GM19372 (cell line): Measurements from ENCODE around the gene ASIP.
"Not testable (repeated sequence)": the region's sequence is repeated elsewhere in the genome, so short reads cannot be mapped to it uniquely, and the experiment has no call there.

Experiments used
- ATAC-seq: cut with Tn5 transposase; IDR thresholded peaks from one replicate; pipeline ENCODE4 v1.9.1; 2021; ENCODE audit warnings: mild to moderate bottlenecking, low read depth, moderate library complexity; ENCODE audit not compliant: unreplicated experiment

ASIP gene

DNA sequence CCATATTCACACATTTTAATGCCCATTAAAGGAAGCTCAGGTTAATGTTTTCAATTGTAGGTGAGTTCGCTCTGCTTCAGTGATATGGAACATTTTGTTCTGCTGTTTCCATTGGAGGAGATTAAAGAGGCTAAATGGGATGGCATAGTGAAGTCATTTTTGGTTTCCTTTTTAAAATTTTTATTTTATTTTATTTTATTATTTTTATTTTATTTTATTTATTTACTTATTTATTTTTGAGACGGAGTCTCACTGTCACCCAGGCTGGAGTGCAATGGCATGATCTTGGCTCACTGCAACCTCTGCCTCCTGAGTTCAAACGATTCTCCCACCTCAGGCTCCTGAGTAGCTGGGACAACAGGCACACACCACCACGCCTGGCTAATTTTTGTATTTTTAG is 792 bp downstream of the ASIP start:
- not testable (repeated sequence) for ATAC-seq

DNA sequence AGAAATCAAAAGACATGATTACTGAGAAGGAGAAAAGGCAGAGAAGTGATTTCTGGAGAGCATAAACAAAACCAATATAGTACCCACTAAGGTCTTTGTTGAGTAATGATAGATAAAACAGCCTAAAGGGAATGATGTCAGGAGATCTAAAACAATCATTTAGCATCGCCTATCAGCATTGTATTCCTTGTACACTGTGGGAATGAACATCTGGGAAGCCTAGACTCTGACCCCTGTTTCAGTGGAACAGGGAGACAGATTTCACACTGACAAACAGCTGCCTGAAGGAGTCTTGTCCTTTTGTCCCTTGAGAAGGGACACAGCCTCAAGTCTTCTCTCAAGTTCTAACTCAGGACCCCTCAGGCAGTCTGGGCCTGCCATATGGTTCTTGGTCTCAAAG is 1.7 kb downstream of the ASIP start:
- ATAC-seq, result no peak

DNA sequence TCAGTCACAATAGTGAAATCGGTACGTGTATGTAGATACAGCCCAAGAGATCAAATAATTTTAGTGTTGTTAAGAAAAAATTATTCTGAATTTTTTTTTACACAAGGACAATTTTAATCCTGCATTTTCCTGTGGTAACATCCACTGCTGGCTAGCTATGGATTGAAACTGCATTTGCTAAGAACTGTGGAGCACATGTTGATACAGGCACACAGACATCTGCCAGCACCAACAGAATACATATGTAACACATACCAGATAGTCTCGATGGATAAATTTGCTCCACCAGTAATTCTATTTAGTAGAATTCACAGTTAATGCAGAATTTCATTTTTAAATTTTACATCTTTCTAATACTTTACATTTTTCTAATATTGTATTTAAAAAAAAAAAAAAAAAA is 2.2 kb downstream of the ASIP start:
- ATAC-seq, result no peak

DNA sequence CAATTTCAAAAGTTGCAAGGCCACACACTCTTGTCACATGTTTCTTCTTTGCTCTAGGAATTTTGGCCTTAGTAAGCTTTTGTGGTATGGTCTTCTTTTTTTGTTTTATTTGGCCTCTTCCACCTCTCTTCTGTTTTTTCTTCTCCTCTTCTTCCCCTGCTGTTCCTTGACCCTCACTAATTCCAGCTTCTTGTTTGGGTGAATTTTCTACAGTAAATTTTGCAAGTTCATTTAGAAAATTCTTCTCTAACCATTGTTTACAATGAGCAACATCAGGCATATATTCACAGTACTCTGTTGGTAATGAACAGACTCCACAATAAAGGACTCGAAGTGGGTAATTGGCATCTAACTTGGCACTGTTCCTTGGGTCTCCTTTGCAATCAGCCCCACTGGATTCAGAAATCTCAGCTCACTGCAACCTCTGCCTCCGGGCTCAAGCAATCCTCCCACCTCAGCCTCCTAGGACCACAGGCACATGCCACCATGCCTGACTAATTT is 5.0 kb downstream of the ASIP start:
- no peak for ATAC-seq

DNA sequence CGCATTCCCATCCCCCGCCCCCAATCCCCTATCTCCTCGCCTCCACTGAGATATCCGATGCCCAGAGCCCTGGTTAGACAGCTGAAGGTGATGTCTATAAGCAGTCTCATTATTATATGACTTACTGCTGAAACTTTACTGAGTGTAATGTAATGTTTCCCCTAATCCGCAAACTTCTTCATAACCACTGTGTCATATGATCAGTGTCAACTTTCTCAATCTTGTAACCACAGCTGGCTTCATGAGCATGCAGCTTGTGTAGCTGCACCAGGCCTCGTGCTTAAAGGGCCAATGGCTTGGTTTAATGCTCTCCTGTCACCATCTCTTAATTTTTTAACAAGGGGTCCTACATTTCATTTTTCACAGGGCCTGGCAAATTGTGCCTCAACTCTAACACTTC is 8.1 kb downstream of the ASIP start:
- ATAC-seq, result no peak

DNA sequence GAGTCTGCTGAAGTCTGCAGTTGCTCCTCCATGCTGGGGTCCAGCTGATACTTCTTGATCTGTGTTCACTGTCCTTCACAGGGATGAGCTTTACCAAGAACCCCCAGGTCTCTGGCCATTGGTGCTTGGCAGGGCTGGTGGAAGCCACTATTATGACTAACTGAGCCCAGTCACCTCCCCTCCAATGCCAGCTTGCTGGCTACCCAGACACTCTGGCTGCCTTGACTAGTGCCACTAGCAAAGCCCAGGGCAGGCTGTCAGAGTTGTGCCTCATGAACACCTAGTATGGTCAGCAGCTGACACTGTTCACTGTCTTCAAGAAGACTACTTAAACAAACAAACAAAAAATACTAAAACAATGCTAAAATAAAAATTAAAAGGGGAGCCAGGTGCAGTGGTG is 8.8 kb downstream of the ASIP start:
- no peak for ATAC-seq

DNA sequence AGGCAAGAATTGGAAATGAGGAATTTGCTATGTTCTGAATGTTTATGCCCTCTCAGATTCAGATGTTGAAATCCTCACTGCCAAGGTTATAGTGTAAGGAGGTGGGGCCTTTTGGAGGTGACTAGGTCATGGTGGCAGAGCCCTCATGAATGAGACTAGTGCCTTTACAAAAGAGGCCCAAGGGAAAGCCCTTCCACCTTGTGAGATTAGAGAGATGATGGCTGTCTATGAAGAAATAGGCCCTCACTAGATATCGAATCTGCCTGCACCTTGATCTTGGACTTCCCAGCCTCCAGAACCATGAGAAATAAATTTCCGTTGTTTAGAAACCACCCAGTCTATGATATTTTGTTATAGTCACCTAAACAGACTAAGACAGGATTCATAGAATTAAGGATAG is 10.4 kb downstream of the ASIP start:
- no peak for ATAC-seq

DNA sequence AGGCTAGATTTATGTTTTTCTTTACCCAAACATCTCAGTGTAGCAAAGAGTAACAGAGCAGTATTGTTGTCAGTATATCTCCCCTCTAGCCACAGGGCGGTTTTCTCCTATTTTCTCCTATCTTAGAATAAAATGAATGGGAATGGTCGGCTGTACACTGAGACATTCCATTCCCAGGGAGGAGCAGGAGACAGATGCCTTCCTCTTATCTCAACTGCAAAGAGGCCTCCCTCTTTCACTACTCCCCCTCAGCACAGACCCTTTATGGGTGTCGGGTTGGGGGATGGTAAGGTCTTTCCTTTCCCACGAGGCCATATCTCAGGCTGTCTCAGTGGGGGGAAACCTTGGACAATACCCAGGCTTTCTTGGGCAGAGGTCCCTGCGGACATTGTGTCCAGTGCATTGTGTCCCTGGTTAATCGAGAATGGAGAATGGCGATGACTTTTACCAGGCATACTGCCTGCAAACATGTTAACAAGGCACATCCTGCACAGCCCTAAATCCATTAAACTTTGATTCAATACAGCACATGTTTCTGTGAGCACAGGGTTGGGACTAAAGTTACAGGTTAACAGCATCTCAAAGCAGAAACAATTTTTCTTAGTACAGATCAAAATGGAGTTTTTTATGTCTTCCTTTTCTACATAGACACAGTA is 11.3 kb downstream of the ASIP start:
- ATAC-seq, result not testable (repeated sequence)

DNA sequence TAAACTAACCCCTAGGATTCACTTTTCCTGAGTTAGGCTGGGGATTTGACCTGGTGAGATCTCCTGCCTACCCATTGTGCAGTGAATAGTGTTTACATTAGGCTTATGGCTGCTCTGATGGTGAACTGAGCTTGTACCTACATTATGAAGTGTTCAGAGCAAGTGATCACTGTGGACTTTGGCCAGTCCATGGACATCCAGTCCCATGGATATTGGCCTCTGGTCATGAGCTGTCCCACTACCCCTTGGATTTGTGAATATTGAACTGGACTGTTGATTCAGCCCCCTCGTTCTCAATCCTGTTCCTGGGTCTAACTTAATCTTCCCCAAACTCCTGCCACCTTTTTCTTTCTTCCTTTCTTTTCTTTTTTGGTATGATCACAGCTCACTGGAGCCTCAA is 13.8 kb downstream of the ASIP start:
- no peak for ATAC-seq

DNA sequence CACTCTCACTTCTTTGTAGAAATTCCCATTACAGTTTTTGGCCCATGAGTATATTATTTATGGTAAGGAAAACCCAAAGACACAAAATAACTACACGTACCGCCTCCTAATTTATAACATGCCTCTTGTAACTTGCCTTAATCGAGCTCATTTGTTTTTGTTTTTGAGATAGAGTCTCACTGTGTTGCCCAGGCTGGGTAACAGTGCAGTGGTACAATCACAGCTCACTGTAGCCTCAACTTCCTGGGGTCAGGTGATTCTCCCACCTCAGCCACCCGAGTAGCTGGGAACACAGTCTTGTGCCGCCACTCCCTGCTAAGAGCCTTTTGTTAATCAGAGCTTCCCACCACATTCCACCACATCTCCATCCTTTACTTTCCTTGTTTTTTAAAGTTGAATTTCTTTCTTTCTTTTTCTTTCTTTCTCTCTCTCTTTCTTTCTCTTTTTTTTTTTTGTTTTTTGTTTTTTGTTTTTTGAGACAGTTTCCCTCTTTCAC is 15.5 kb downstream of the ASIP start:
- no peak for ATAC-seq

DNA sequence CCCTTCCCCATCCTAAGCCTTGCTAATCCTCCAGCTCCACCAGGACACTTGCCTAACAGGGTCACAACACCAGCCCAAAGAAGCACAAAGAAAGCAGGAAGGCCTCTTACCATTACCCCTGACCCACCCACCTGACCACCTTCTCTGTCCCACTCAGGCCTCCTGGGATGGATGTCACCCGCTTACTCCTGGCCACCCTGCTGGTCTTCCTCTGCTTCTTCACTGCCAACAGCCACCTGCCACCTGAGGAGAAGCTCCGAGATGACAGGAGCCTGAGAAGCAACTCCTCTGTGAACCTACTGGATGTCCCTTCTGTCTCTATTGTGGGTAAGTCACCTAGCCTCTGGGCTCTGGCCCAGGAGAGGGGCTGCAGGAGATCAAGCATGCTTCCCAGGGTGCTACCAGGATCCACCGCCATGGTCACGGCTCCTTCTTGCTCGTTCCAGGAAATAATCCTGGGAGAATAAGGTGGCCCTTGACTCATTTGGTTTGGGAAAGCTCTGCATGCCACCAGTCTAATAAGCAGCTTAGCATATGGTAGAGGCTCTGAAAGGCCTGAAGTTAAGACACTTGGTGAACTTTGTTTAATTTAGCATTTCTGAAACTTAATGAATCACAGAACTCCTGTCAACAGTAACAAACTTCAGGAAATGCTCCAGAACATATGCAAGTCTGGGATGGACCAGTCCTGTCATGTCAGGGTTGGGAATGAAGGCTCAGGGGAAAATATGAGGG is 19.2 kb downstream of the ASIP start:
- ATAC-seq, result no peak

DNA sequence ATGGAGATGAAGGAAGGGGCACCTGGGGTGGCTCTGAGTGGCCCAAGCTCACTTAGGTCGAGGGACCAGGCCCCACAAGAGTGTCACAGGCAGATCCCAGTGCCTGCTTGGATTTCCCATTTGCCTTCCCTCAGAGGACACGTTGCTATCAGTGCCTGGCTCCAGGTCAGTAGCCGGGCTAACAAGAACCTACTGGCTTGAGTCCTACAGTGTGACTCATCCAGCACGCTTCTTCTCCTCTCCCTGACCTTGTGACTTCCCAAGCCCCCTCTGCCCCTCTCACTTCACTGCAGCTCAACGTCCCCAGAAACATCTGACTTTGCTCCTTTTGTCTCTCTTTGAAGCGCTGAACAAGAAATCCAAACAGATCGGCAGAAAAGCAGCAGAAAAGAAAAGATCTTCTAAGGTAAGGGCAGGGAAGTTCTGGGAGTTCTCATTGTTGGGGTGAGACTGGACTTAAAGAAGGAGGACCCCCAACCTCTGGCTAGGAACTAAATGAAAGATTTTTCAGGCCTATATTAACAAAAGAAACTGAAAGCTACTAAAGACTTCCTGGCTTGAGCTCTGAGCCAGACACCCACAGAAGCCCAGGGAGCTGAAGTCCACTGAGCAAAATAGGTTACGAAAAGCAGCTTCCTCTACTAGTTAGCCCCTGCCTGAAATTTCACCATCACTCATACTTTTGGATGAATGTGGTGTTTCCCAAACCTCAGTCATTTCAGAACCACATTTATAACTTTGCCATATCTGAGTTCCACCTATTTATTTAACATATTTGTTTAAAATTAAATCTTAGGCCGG is 21.5 kb downstream of the ASIP start:
- no peak for ATAC-seq

DNA sequence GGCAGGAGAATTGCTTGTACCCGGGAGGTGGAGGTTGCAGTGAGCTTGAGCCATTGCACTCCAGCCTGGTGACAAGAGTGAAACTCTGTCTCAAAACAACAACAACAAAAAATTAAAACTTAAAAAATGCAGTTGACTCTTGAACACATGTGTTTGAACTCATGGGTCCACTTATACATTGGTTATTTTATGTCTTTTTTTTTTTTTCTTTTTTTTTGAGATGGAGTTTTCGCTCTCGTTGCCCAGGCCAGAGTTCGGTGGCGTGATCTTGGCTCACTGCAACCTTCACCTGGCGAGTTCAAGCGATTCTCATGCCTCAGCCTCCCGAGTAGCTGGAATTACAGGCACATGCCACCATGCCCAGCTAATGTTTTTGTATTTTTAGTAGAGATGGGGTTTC is 22.2 kb downstream of the ASIP start:
- ATAC-seq, result not testable (repeated sequence)

DNA sequence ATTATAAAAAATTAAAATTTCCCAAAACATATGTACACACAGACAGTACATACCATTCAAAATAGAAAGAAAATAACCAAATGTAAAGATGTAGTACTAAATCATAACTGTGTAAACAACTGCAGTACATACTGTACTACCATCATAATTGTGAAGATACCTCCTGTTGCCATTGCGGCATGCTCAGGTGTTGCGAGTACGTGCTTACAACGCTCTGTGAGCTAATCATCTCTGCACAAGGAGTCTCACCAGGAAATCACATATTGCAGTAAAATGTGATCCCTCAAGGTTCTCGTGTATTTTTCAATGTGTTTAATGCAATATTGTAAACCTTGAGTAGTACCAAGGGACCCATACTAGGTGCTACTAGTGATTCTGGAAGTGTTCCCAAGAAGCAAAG is 22.9 kb downstream of the ASIP start:
- no peak for ATAC-seq

DNA sequence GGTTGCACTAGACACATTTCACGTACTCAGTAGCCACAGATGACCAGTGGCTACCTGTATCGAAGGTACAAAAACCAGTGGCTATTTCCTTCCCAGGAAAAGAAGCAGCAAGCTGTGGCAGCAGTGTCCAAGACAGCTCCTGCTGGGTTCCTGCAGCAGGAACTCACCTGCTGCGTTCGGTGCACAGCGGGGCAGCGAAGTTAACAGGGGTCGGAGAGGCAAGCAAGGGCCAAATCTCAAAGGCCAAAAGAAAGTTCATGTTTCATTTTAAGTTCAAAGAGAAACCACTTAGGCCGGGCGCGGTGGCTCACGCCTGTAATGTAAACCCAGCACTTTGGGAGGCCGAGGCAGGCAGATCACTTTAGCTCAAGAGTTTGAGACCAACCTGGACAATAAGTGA is 26.9 kb downstream of the ASIP start:
- no peak for ATAC-seq

DNA sequence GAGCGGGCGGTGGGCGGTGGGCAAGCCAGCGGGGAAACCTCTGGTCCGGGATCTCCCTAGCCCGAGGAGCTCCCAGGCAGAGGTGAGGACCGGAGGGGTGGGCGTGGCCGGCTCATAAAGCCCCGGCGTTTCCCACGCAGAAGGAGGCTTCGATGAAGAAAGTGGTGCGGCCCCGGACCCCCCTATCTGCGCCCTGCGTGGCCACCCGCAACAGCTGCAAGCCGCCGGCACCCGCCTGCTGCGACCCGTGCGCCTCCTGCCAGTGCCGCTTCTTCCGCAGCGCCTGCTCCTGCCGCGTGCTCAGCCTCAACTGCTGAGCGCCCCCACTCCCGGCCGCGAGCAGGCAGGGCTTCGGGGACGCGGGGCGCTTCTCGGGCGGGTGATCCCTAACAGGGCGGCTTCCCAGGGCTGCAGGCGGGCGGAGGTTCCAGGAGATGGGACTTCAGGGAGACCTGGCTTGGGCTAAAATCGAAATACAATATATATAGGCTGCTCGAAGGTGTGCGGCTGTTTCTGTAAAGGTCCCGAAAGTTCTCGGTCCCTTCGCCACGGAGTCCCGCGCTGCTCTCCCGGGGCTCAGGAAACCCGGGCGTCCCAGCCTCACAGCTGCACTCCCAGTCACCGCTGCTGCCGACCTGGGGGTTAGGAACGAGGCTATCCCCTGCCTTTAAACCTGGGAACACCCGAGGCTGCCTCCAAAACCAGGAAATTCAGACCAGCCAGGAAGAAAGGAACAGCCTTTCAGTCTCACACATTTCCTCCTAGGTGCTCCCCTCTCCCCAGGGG is 27.8 kb downstream of the ASIP start:
- no peak for ATAC-seq

DNA sequence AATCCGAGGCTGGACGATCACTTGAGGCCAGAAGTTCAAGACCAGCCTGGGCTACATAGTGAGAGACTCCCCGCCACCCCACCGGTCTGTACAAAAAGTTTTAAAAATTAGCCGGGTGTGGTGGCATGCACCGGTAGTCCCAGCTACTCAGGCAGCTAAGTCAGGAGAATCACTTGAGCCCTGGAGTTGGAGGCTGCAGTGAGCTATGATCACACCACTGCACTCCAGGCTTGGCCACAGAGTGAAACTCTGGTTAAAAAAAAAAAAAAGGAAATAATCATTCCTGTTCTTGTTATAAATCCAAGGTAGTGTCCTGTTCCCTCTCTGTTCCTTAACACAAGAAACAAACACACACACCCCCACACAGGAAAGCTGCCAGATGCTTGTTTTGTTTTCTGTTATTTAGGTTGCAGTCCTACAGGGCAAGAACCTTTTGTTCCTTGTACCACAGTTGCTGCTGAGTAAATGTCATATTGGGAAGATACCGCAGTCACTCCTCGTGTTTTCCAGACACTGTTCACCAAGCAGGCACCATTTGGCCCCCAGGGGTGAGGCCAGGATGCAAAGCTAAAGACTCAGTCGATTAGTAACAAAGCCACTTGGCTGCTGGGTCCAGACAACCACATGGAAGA is 28.9 kb downstream of the ASIP start:
- ATAC-seq, result no peak

DNA sequence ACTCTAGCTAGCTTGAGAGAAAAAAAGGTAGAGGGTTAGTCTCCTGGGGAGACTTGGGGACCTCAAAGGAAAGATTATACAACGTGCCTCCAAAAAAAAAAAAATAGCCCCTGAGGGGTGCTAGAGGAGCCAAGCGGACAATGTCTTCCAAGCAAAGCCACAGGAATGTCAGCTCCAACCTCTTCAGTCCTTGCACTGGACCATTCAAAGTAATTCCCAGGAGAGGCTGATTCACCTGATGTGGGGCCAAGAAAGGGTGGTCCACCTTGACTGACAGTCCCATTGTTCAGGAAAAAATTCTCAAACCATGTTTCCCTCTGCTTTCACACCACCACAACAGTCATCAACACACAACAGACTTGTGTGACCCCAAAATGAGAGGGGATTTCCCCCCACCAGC is 30.7 kb downstream of the ASIP start:
- ATAC-seq, result no peak

DNA sequence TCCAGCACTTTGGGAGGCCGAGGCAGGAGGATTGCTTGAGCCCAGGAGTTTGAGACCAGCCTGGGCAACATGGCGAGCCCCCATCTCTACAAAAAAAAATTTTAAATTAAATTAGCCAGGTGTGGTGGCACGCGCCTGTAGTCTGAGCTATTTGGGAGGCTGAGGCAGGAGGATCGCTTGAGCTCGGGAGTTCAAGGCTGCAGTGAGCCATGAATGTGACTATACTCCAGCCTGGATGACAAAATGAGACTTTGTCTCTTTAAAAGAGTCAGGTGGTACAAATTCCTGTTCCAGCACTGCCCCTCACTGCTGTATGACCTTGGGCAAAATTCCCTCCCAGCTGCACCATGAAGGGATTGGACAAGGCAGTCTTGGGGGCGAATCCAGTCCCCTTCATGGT is 33.5 kb downstream of the ASIP start:
- no peak for ATAC-seq

DNA sequence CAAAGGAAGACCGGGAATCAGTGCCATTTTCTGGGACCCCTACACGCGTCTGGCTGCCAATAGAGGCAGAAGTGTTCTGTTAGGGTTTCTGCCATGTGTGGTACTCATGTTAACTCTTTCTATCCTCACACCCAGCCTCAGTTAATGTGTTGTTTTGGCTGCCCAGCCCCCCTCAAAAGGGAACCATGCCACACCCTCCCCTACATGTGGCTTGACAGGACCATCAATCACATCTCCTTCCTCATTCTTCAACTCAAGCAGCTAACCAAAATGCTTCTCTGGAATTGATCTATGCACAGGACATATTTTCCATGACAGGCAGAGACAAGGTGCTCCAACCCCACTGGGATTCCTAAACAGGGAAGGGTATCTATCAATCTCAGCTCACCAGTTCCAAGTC is 40.0 kb downstream of the ASIP start:
- ATAC-seq, result no peak
